ENCODE measurements around the gene ARMC12. TPM values are rescaled to one million over a fixed set of nuclear protein-coding genes. Genes with fewer than 3 reads are reported as not detected.

ARMC12 gene
- total and polyA plus RNA-seq, 2 of the 13 experiments (the other 11 are each of a cell fraction or from before 2014, with no cell fraction given): 1.3 TPM; not detected in 1

GRCh38 chr6:35687658-35688604, 48.9 kb upstream of the ARMC12 start (continued):
- peak; percentile 86 for TF ChIP-seq UBTF (CRISPR knock-in tag; IDR thresholded peaks at IDR 0.05)
- no peak for TF ChIP-seq CEBPG (CRISPR knock-in tag; IDR thresholded peaks at IDR 0.05)
- no peak for TF ChIP-seq ZNF251 (CRISPR knock-in tag; IDR thresholded peaks at IDR 0.05)
- TF ChIP-seq NONO (IDR thresholded peaks at IDR 0.05): no peak
- no peak for TF ChIP-seq NONO (CRISPR knock-in tag; conservative IDR thresholded peaks at IDR 0.05)
- TF ChIP-seq ZNF879 (CRISPR knock-in tag; IDR thresholded peaks at IDR 0.05): 0 out of 2 replicates have a peak, but pooled peaks have one; percentile 31
- no peak for TF ChIP-seq ZNF672 (CRISPR knock-in tag; IDR thresholded peaks at IDR 0.05)
- peak; percentile 84 for TF ChIP-seq FOXC1 (CRISPR knock-in tag; IDR thresholded peaks at IDR 0.05; ENCODE audit: borderline replicate concordance)
- no peak for TF ChIP-seq ZNF431 (CRISPR knock-in tag; IDR thresholded peaks at IDR 0.05; ENCODE audit: borderline replicate concordance, low read depth)
- TF ChIP-seq NFIC (IDR thresholded peaks at IDR 0.05; ENCODE audit: low read length): no peak
- no peak for TF ChIP-seq ZNF274 (CRISPR knock-in tag; IDR thresholded peaks at IDR 0.05)
- TF ChIP-seq ZIK1 (CRISPR knock-in tag; IDR thresholded peaks at IDR 0.05; ENCODE audit: borderline replicate concordance, low read depth): no peak
- no peak for TF ChIP-seq KLF6 (CRISPR knock-in tag; IDR thresholded peaks at IDR 0.05)
- TF ChIP-seq YEATS4 (CRISPR knock-in tag; IDR thresholded peaks at IDR 0.05; ENCODE audit: borderline replicate concordance): no peak; the same call in 1 of the 2 replicates
- TF ChIP-seq ZNF674 (CRISPR knock-in tag; IDR thresholded peaks at IDR 0.05; ENCODE audit: low read depth): 0 out of 2 replicates have a peak, but pooled peaks have one; percentile 36
- TF ChIP-seq GPN1 (CRISPR knock-in tag; IDR thresholded peaks at IDR 0.05; ENCODE audit: borderline replicate concordance): no peak
- TF ChIP-seq ZNF782 (CRISPR knock-in tag; IDR thresholded peaks at IDR 0.05; ENCODE audit: borderline replicate concordance): peak; percentile 77; the same call in 1 of the 2 replicates
- TF ChIP-seq PHB2 (IDR thresholded peaks at IDR 0.05; ENCODE audit: partially characterized antibody): no peak
- no peak for TF ChIP-seq LCORL (IDR thresholded peaks at IDR 0.05)
- TF ChIP-seq LCORL (CRISPR knock-in tag; IDR thresholded peaks at IDR 0.05): peak; percentile 75
- TF ChIP-seq ELF3 (CRISPR knock-in tag; IDR thresholded peaks at IDR 0.05): no peak
- no peak for TF ChIP-seq ZNF441 (CRISPR knock-in tag; IDR thresholded peaks at IDR 0.05; ENCODE audit: borderline replicate concordance)
- TF ChIP-seq TRIM24 (CRISPR knock-in tag; IDR thresholded peaks at IDR 0.05): no peak
- peak; percentile 12 for TF ChIP-seq ZFP90 (CRISPR knock-in tag; IDR thresholded peaks at IDR 0.05; ENCODE audit: borderline replicate concordance)
- TF ChIP-seq ZNF761 (CRISPR knock-in tag; conservative IDR thresholded peaks at IDR 0.05): peak; percentile 45; the same call in 1 of the 2 replicates
- TF ChIP-seq CHD2 (IDR thresholded peaks at IDR 0.05; ENCODE audit: low read depth, low read length): no peak
- no peak for TF ChIP-seq ZNF605 (CRISPR knock-in tag; IDR thresholded peaks at IDR 0.05)
- peak; percentile 12; the same call in 1 of the 2 replicates for TF ChIP-seq KAT7 (CRISPR knock-in tag; IDR thresholded peaks at IDR 0.05; ENCODE audit: borderline replicate concordance)

All from HepG2 (cell line).